Measurements from ENCODE around the gene KCNAB2. TPM values are rescaled to one million over a fixed set of nuclear protein-coding genes. Genes with fewer than 3 reads are reported as not detected.

Gene KCNAB2
- total and polyA plus RNA-seq, 2 experiments from 2014 or later: 3.1 to 3.5 TPM

DNA sequence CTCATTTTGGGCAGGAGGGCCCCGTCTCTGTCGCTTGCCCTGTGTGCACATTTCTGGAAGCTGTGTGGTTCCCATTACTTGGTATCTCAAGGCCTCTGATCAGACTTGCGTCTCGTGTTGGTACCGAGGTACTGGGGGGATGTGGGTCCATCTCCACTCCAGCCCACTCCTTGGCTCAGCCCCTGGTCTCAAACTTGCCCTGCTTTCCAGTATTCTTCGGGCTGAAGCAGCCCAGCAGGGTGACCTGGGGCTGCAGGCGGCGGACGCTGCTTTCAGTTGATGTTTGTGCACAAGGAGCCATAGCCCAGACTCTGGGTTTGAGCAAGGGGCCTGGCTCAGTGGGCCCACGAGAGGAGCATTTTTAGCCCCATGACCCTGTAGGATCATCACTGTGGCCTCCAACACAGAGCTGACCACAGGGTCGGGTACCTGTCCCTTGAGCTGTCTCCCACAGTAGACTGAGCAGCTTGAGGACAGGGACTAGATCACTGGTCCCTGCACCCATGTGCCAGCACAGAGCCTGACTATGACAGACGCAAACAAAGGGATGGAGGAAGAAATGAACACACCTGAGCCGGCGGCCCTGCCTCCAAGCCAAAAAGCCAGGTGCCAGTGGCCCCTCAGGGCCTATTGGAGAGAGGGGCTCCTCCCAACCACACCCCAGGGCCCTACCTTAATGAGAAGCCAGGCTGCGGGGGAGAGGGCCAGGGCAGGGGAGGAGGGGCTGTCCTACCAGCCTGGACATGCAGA is 87.6 kb downstream of the KCNAB2 start:
- Histone ChIP-seq H2AFZ (no peak overlapping the region), H3K4me1 (ENCODE audit: insufficient read depth) (no peaks in the 10 kb centered on the region), H3K9me2 (replicated peaks; ENCODE audit: insufficient read depth) (no peaks in the 10 kb centered on the region), H3K36me3 (replicated peaks; ENCODE audit: insufficient read depth, low read depth) (no peaks in the 10 kb centered on the region), H4K20me1 (ENCODE audit: insufficient read depth, poor library complexity, severe bottlenecking) (no peaks in the 10 kb centered on the region), H3K27ac (no peak overlapping the region), H3K79me2 (no peaks in the 10 kb centered on the region), H3K4me3 (no peak overlapping the region), H3K9me3 (ENCODE audit: low read depth) (no peaks in the 10 kb centered on the region), H3K27me3 (no peaks in the 10 kb centered on the region), H3K4me2 (no peak overlapping the region)
- DNase-seq (ENCODE audit: low spot score): no peak
- WGBS (ENCODE audit: low lambda C conversion rate, missing lambda C conversion rate): 87% methylated on average over 15 of the region's 15 CpGs
- TF ChIP-seq CTCF (IDR thresholded peaks at IDR 0.05; ENCODE audit: poor library complexity) (no peak), EZH2phosphoT487 (IDR thresholded peaks at IDR 0.05; ENCODE audit: low read depth, severe bottlenecking, unreplicated experiment) (no peak), EZH2 (IDR thresholded peaks at IDR 0.05; ENCODE audit: borderline replicate concordance) (no peak)

GRCh38 chr1:6134206-6134605 is 88.5 kb downstream of the KCNAB2 start:
- no peaks in the 10 kb centered on the region for H3K36me3 ChIP-seq (replicated peaks; ENCODE audit: insufficient read depth, low read depth)
- H3K9me3 ChIP-seq (ENCODE audit: low read depth): no peaks in the 10 kb centered on the region
- TF ChIP-seq EZH2phosphoT487 (IDR thresholded peaks at IDR 0.05; ENCODE audit: low read depth, severe bottlenecking, unreplicated experiment) (no peak), EZH2 (IDR thresholded peaks at IDR 0.05; ENCODE audit: borderline replicate concordance) (no peak), CTCF (IDR thresholded peaks at IDR 0.05; ENCODE audit: poor library complexity) (no peak)

GRCh38 chr1:6134741-6135510 is 89.2 kb downstream of the KCNAB2 start:
- Histone ChIP-seq H3K4me2 (no peak overlapping the region), H2AFZ (no peak overlapping the region), H3K9me3 (ENCODE audit: low read depth) (no peaks in the 10 kb centered on the region), H3K79me2 (no peaks in the 10 kb centered on the region), H3K4me1 (ENCODE audit: insufficient read depth) (no peaks in the 10 kb centered on the region), H3K9me2 (replicated peaks; ENCODE audit: insufficient read depth) (no peaks in the 10 kb centered on the region), H3K27me3 (no peaks in the 10 kb centered on the region), H3K4me3 (no peak overlapping the region), H3K27ac (no peak overlapping the region), H3K36me3 (replicated peaks; ENCODE audit: insufficient read depth, low read depth) (no peaks in the 10 kb centered on the region), H4K20me1 (ENCODE audit: insufficient read depth, poor library complexity, severe bottlenecking) (no peaks in the 10 kb centered on the region)
- DNase-seq (ENCODE audit: low spot score): no peak
- TF ChIP-seq EZH2phosphoT487 (IDR thresholded peaks at IDR 0.05; ENCODE audit: low read depth, severe bottlenecking, unreplicated experiment) (no peak), EZH2 (IDR thresholded peaks at IDR 0.05; ENCODE audit: borderline replicate concordance) (no peak), CTCF (IDR thresholded peaks at IDR 0.05; ENCODE audit: poor library complexity) (no peak)
- WGBS (ENCODE audit: low lambda C conversion rate, missing lambda C conversion rate): 89% methylated on average over 21 of the region's 22 CpGs

More at GRCh38 chr1:6134206-6134605, 88.5 kb downstream of the KCNAB2 start:
- Histone ChIP-seq H3K9me2 (replicated peaks; ENCODE audit: insufficient read depth) (no peaks in the 10 kb centered on the region), H3K4me1 (ENCODE audit: insufficient read depth) (no peaks in the 10 kb centered on the region), H3K79me2 (no peaks in the 10 kb centered on the region), H3K4me2 (no peak overlapping the region), H3K27me3 (no peaks in the 10 kb centered on the region), H4K20me1 (ENCODE audit: insufficient read depth, poor library complexity, severe bottlenecking) (no peaks in the 10 kb centered on the region), H2AFZ (no peak overlapping the region), H3K4me3 (no peak overlapping the region), H3K27ac (no peak overlapping the region)
- WGBS (ENCODE audit: low lambda C conversion rate, missing lambda C conversion rate): 94% methylated on average over 11 of the region's 11 CpGs
- no peak for DNase-seq (ENCODE audit: low spot score)

Measured in hepatocyte (in vitro differentiated cells).